ENCODE results near the gene HAPLN2.
A peak's percentile ranks its signal among the peaks of the same experiment; 100 is the strongest.
"Not testable (repeated sequence)": the region's sequence is repeated elsewhere in the genome, so short reads cannot be mapped to it uniquely, and the experiment has no call there.

Gene HAPLN2

GRCh38 chr1:156622581-156623297 lies 3.5 kb downstream of the HAPLN2 start:
- no peak for DNase-seq (ENCODE audit: low read depth)

GRCh38 chr1:156623946-156624813 lies 5.0 kb downstream of the HAPLN2 start:
- no peak for DNase-seq (ENCODE audit: low read depth)

DNA sequence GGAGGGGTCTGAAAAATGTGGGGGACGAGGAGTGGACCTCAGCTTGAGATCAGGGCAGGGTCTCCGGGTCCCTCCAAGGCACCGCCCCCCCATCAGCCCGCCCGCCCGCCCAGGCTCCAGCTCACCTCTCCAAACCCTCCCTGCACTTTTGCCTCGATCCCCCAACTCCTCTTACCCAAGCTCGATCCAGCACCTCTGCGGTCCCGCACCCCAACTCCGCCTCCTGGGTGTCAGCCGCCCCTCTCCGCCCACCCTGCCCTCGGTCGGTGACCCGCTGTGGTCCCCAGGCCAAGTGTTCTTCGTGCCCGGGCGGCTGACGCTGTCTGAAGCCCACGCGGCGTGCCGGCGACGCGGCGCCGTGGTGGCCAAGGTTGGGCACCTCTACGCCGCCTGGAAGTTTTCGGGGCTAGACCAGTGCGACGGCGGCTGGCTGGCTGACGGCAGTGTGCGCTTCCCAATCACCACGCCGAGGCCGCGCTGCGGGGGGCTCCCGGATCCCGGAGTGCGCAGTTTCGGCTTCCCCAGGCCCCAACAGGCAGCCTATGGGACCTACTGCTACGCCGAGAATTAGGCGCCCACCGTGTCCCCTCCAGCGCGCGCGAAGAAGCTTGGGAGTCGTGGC lies 5.7 kb downstream of the HAPLN2 start:
- DNase-seq (ENCODE audit: low read depth) = no peak

- peak; percentile 30 for DNase-seq (ENCODE audit: low read depth)
Observed at GRCh38 chr1:156625436-156626078, 6.3 kb downstream of the HAPLN2 start.

DNA sequence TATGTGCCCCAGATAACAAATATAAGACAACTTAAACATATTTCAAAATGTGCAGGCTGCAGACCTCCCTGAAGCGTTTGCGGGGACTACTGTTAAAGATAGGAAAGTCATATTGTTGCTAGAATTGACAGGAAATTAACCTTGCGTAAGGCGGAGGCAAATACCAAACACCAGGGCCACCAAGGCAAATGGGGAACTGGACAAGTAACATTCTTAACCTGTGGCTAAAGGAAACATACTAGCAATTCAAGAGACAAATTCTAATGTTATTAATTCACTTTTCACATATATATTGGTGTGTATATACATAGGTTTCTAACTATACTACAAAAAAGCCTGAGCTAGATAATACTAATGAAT lies 6.8 kb downstream of the HAPLN2 start:
- DNase-seq (ENCODE audit: low read depth) = no peak

DNA sequence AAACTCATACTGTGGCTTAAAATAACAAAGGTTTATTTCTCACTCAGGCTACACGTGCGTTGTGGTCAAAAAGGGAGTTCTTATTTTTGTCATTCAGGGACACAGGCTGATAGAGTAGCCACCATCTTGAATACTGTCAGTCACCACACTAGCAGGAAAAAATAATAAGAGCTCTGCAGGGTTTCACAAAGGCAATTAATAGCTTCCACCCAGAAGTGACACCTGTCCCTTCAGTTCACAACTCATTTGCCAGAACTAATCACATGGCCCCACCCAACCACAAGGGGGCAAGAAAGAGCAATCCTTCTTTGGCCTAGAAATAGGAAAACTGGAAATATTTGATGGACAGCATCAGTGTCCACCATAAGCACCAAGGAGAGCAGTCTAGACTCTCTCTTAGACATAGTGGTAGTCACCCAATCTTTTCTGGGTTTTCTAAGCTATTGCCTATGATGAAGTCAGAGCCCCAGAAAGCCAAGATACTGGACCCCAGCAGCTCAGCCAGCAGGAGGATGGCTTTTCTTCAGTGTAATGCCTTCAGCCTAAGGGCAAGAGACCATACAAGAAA lies 8.2 kb downstream of the HAPLN2 start:
- DNase-seq (ENCODE audit: low read depth) = peak; percentile 58

GRCh38 chr1:156629823-156630449 lies 10.7 kb downstream of the HAPLN2 start:
- DNase-seq (ENCODE audit: low read depth) = no peak

GRCh38 chr1:156631152-156631551 lies 11.9 kb downstream of the HAPLN2 start:
- DNase-seq (ENCODE audit: low read depth) = not testable (repeated sequence)

GRCh38 chr1:156632355-156632754 lies 13.1 kb downstream of the HAPLN2 start:
- DNase-seq (ENCODE audit: low read depth) = no peak

DNA sequence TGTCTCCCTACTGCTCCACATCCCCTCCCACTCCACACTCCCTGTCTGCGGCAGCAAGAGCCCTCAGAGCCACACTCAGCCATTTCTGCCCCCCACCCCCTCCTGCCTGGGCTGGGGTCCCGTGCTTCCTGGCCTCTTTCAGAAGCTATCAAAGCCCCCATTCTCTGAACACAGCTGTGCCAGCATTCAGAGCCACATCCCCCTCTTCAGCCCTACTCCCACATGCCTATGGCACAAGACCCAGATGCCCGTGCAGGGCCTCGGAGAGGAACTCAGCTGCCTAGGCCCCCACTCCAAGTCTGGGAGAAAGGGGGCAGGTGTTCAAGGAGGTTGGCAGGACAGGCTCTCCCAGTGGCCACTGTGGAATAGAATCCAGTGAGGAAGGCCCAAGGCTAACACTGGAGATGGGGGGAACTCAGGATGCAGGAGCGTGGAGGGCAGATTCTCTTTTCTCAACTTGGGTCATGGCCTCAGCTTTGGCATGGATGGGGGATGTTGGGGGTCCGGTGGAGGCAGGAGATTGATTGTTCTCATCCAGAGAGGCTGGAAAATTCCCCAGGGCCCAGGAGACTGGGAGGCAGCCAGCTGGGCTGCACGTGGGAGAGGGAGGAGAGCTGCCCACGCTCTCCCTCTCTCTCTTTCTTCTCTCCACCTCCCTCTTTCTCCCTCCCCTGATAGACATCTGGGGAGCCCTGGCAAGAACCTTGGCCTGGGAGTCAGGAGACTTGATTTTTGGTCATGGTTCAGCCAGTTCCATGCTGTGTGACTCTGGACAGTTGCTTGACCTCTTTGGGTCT lies 19.2 kb downstream of the HAPLN2 start:
- peak; percentile 18 for DNase-seq (ENCODE audit: low read depth)

DNA sequence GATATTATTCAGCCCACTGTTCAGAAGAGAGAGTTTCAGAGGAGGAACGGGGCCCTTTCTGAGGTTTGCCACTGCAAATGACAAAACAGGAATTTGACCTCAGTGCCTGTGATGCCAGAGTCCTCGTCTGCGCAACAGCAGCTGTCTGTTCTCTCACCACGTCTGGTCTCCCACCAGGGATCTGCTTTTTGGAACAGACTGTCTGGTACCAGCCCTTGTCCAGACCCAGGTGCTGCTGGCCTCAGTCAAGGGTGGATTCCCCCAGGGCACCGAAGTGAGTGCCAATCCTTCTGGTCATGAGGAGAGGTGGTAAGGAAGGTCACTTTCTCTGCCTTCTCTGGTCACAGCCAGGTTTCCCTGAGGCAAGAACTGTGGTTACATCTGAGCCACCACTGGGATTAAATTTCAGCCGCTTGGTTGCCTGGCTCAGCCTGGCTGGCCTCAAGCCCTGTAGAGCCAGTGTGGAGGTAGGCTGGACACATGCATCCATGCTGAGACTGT lies 20.4 kb downstream of the HAPLN2 start:
- DNase-seq (ENCODE audit: low read depth) = no peak

GRCh38 chr1:156640842-156641706 lies 21.9 kb downstream of the HAPLN2 start:
- no peak for DNase-seq (ENCODE audit: low read depth)

GRCh38 chr1:156641761-156642264 lies 22.6 kb downstream of the HAPLN2 start, which contains the start of gene BCAN:
BCAN (plus strand) TSS chr1:156642117; CDS start chr1:156646055, 3,938 bp downstream.
- DNase-seq (ENCODE audit: low read depth) = peak; percentile 29

GRCh38 chr1:156642265-156643048 lies 23.2 kb downstream of the HAPLN2 start:
- DNase-seq (ENCODE audit: low read depth) = no peak

DNA sequence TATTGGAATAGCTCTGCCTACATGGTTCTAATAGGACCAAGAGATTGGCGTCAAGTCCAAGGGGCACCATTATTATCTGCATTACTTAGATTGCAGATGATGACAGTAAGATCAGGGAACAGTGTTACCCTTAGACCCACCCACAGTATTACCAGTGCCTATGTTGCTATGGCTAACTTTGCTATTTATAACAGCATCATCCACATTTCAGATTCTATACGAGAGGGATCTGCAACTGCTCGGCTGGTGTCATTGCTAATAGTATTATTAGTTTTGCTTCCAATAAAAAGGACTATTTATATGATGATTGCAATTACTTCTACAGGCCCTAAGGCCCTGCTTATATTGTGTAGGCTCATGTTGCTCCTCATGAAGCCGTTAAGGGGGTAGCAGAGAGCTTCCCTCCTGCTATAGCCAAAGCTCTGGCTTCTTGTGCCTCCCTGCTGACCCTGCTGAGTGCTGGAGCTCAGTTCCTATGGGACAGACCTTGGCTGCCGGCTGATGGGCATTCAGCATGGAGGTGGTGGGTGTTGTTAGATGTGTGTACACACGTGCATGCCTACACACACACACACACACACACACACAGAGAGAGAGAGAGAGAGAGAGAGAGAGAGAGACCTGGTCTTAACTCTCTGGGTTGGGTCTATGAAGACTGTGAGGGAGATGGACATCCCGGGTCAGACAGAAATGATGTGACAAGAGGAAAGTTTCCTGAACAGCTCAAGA lies 24.0 kb downstream of the HAPLN2 start:
- DNase-seq (ENCODE audit: low read depth) = no peak

DNA sequence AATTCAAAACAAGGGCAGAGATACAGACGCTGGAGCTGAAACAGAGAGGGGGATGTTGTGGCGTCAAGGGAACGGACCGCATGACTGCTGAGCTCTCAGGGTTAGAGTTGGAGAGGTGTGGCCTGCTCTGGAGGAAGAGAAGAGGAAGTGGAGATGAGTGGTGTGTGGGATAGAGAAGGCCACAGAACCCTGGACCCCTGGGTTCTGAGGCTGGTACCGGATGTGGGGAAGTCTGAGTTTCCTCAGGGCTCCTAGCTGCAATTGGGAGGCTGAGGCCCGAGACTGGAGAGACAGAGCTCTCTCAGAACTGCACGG lies 24.5 kb downstream of the HAPLN2 start:
- no peak for DNase-seq (ENCODE audit: low read depth)

DNA sequence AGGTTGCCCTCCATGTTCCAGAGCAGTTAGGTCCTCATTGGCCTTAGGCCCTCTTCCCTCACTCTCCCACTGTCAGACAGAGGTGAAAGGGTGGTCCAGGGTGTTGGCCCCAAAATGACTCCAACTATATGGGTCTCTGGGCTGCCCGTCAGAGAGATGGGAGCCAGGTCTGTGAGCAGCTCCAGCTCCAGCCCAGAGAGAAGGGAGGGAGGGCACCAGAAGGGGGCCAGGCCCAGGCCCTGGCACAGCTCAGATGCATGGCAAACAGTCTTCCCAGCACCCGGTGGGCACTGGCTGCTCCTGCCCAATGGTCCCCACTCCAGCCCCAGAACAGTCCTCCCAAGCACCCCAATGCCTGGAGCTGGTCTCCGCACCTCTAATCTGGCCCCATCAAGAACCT lies 24.9 kb downstream of the HAPLN2 start:
- DNase-seq (ENCODE audit: low read depth) = no peak

- DNase-seq (ENCODE audit: low read depth) = no peak
Observed at GRCh38 chr1:156644640-156645039, 25.4 kb downstream of the HAPLN2 start.

Measured in amniotic epithelial cell (primary cell).